GM21360 (cell line): ENCODE data around the gene PCDHA2.
"Not testable (repeated sequence)": the region's sequence is repeated elsewhere in the genome, so short reads cannot be mapped to it uniquely, and the experiment has no call there.

Experiments used
- ATAC-seq: cut with Tn5 transposase; IDR thresholded peaks from one replicate; pipeline ENCODE4 v1.9.1; 2021; ENCODE audit warnings: mild to moderate bottlenecking, moderate library complexity; ENCODE audit not compliant: unreplicated experiment

PCDHA2 gene

DNA sequence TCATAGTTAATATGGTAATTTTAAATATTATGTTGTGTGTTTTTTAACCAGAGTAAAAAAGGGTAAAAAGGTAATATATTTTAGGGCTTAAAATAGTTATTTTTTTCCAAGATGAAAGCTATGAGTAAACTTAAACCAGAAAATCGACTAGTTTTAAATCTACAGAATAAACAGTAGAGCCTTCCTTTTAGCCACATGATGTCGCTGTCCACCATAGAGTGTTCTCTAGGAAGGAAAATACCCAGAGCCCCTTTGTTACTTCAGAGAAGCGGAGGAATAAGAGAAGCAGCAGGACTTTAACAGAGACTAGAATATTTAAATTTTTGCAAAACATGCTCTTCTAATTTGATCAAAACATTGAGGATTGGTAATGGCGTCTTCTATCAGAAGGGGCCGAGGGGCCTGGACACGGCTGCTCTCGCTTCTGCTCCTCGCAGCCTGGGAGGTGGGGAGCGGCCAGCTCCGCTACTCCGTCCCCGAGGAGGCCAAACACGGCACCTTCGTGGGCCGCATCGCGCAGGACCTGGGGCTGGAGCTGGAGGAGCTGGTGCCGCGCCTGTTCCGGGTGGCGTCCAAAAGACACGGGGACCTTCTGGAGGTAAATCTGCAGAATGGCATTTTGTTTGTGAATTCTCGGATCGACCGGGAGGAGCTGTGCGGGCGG, at the start of gene PCDHA2:
Gene PCDHA2 (plus strand): TSS at position 258 of the 664 bp plus-strand sequence.
- no peak for ATAC-seq

GRCh38 chr5:140753561-140753960, 41.1 kb upstream of the PCDHA2 start:
- ATAC-seq, result no peak

- ATAC-seq, result no peak
These were observed 30.3 kb upstream of the PCDHA2 start for GRCh38 chr5:140764177-140764973.

DNA sequence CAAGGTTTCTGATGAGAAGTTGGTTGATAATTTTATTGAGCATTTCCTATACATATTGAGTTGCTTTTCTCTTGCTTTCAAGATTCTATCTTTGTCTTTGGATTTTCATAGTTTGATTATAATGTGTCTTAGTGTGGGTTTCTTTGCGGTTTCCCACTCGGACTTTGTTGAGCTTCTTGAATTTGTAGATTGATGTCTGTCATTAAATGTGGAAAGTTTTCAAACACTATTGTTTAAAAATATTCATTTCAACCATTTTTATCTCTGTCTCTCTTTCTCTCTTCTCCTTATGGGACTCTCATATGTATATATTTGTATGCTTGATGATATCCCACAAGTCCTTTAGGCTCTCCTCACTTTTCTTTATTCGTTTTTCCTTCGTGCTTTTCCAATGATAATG, 27.2 kb upstream of the PCDHA2 start:
- ATAC-seq, result no peak

GRCh38 chr5:140780512-140780911, 14.1 kb upstream of the PCDHA2 start:
- no peak for ATAC-seq

DNA sequence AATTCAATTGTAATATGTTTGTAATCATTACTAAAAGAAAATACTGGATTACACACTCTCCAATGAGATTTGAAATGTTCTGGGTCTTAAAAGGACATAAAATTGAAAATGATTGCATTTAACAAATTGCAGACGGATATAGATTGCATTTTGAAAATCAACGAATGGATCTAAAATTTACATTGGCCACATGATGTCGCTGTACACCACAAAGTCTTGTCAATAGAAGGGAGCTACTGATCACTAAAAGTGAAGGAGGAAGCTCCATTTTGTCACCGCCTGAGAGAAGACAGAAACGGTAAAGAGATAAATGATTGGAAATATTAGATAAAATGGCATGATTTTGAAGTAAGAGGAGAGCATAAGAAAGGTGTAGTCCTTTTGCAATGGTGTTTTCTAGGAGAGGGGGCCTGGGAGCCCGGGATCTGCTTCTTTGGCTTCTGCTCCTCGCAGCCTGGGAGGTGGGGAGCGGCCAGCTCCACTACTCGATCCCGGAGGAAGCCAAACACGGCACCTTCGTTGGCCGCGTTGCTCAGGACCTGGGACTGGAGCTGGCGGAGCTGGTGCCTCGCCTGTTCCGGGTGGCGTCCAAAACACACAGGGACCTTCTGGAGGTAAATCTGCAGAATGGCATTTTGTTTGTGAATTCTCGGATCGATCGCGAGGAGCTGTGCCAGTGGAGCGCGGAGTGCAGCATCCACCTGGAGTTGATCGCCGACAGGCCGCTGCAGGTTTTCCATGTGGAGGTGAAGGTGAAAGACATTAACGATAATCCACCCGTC, 8.6 kb upstream of the PCDHA2 start, which contains the start of gene PCDHA1:
Gene PCDHA1 (plus strand): TSS at position 236 of the 782 bp plus-strand sequence.
- ATAC-seq, result no peak

DNA sequence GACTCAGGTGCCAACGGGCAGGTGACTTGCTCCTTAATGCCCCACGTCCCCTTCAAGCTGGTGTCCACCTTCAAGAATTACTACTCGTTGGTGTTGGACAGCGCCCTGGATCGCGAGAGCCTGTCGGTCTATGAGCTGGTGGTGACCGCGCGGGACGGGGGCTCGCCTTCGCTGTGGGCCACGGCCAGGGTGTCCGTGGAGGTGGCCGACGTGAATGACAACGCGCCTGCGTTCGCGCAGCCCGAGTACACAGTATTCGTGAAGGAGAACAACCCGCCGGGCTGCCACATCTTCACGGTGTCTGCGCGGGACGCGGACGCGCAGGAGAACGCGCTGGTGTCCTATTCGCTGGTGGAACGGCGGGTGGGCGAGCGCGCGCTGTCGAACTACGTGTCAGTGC, 7.2 kb upstream of the PCDHA2 start:
- ATAC-seq, result not testable (repeated sequence)

DNA sequence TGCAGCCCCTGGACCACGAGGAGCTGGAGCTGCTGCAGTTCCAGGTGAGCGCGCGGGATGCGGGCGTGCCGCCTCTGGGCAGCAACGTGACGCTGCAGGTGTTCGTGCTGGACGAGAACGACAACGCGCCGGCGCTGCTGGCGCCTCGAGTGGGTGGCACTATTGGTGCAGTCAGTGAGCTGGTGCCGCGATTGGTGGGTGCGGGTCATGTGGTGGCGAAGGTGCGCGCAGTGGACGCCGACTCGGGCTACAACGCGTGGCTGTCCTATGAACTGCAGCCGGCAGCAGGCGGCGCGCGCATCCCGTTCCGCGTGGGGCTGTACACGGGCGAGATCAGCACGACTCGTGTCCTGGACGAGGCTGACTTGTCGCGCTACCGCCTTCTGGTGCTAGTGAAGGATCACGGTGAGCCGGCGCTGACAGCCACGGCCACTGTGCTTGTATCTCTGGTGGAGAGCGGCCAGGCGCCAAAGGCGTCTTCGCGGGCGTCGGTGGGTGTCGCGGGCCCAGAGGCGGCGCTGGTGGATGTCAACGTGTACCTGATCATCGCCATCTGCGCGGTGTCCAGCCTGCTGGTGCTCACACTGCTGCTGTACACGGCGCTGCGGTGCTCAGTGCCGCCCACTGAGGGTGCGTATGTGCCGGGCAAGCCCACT, 6.7 kb upstream of the PCDHA2 start:
- not testable (repeated sequence) for ATAC-seq

- ATAC-seq, result no peak
These were observed 3.6 kb upstream of the PCDHA2 start for GRCh38 chr5:140791089-140791488.

GRCh38 chr5:140795259-140795641, 598 bp downstream of the PCDHA2 start:
- no peak for ATAC-seq

DNA sequence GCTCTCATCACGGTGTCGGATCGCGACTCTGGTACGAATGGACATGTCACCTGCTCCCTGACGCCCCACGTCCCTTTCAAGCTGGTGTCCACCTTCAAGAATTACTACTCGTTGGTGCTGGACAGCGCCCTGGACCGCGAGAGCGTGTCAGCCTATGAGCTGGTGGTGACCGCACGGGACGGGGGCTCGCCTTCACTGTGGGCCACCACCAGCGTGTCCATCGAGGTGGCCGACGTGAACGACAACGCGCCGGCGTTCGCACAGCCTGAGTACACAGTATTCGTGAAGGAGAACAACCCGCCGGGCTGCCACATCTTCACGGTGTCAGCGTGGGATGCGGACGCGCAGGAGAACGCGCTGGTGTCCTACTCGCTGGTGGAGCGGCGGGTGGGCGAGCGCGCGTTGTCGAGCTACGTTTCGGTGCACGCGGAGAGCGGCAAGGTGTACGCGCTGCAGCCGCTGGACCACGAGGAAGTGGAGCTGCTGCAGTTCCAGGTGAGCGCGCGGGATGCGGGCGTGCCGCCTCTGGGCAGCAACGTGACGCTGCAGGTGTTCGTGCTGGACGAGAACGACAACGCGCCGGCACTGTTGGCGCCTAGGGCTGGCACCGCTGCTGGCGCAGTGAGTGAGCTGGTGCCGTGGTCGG, 1.5 kb downstream of the PCDHA2 start:
- ATAC-seq, result not testable (repeated sequence)

- no peak for ATAC-seq
These were observed 2.1 kb downstream of the PCDHA2 start for GRCh38 chr5:140796718-140797095.

DNA sequence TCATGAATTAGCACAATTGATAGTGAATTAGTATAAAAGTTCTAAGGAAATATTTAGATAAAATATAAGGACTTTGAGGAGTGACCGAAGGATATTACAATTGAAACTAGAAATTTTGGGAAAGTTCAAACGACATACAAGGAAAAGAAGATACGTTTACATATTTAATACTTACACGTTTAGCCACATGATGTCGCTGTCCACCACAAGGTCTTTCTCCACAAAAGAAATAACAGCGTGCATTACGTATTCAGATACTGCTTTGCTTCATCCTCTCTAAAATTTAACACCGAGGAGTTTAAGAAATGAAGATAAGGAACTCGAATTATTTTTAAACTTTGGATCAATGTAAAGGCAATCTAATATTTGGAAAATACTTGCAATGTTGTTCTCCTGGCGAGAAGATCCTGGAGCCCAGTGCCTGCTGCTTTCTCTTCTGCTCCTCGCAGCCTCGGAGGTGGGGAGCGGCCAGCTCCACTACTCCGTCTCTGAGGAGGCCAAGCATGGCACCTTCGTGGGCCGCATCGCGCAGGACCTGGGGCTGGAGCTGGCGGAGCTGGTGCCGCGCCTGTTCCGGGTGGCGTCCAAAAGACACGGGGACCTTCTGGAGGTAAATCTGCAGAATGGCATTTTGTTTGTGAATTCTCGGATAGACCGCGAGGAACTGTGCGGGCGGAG, 6.3 kb downstream of the PCDHA2 start, which contains the start of gene PCDHA3:
Gene PCDHA3 (plus strand): TSS at position 242 of the 678 bp plus-strand sequence.
- no peak for ATAC-seq

DNA sequence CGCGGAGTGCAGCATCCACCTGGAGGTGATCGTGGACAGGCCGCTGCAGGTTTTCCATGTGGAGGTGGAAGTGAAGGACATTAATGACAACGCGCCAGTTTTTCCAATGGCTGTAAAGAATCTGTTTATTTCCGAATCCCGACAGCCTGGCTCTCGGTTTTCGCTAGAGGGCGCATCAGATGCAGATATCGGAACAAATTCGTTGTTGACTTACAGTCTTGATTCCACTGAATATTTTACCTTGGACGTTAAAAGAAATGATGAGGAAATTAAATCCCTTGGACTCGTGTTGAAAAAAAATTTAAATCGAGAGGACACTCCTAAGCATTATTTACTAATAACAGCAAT, 6.8 kb downstream of the PCDHA2 start:
- ATAC-seq, result no peak

DNA sequence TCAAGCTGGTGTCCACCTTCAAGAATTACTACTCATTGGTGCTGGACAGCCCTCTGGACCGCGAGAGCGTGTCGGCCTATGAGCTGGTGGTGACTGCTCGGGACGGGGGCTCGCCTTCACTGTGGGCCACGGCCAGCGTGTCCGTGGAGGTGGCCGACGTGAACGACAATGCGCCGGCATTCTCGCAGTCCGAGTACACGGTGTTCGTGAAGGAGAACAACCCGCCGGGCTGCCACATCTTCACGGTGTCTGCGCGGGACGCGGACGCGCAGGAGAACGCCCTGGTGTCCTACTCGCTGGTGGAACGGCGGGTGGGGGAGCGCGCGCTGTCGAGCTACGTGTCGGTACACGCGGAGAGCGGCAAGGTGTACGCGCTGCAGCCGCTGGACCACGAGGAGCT, 7.7 kb downstream of the PCDHA2 start:
- not testable (repeated sequence) for ATAC-seq

DNA sequence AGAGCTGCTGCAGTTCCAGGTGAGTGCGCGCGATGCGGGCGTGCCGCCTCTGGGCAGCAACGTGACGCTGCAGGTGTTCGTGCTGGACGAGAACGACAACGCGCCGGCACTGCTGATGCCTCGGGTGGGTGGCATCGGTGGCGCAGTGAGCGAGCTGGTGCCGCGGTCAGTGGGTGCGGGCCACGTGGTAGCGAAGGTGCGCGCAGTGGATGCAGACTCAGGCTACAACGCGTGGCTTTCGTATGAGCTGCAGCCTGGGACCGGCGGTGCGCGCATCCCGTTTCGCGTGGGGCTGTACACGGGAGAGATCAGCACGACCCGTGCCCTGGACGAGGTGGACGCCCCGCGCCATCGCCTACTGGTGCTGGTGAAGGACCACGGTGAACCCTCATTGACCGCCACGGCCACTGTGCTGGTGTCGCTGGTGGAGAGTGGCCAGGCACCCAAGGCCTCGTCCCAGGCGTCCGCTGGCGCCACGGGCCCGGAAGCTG, 8.2 kb downstream of the PCDHA2 start:
- ATAC-seq, result no peak

GRCh38 chr5:140806834-140807775, 12.5 kb downstream of the PCDHA2 start, which contains the start of gene PCDHA4:
Gene PCDHA4, plus strand, starts transcription at chr5:140807068.
- no peak for ATAC-seq

GRCh38 chr5:140808241-140808888, 13.7 kb downstream of the PCDHA2 start:
- not testable (repeated sequence) for ATAC-seq
